Lung microvascular endothelial cell (primary cell): ENCODE data around the gene ARHGAP15. TPM values are rescaled to one million over a fixed set of nuclear protein-coding genes. Genes with fewer than 3 reads are reported as not detected.

ENCODE experiments used
- DNase-seq, 2 donors: peaks; one replicate each; pipeline versions ENCODE4 v3.0.0 to v3.0.0-alpha.2; 2010; ENCODE audit warnings: low read depth in 2 of 2
- total RNA-seq: library from RNA; depleted of rRNA; stranded (reverse); fragments of >200 nt; gene quantifications from 2 replicates; pipeline ENCODE4 v1.2.1, GENCODE V29; 2014

ARHGAP15 gene
- total RNA-seq, 1 donor from 2014 or later = not detected

DNA sequence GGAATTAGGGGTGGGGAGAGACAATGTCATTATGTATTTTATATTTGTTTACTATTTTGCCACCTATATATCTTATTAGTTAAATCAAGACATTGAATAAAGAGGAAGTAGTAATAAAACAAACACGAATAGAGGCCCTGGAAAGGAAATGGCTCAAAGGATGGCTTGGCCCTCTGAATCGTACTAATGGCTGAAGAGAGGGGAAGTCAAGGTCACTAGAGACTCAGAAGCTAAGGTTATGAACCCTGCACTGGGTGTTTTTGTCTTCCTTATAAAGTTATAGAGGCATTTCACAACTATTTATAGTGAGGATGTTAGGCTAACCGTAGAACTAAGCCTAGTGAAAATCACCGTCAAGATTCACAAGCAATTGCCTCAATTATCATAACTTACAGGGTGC, 685.9 kb downstream of the ARHGAP15 start:
- no peak for DNase-seq

DNA sequence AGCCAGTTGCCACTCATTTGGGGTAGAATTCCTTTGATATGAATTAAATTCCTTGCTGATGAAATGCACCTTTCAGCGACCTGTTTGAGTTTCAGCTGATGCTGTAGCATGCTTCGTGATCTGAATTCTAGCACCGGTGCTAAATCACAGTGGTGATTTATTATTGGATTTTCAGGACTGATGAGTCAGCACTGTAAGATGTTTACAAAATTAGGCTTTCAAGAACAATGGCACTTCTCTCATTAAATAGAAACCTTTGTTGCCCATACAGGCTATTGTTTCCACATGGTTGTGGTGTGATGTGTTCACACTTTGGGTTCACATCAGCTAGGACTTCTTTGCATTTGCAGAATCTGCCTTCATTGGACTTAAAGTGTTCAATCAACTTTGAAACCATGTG, 687.7 kb downstream of the ARHGAP15 start:
- no peak for DNase-seq
